ENCODE measurements around the gene RALGAPA2. TPM values are rescaled to one million over a fixed set of nuclear protein-coding genes. Genes with fewer than 3 reads are reported as not detected.

The RALGAPA2 gene
- polyA plus RNA-seq, 1 donor from 2014 or later = 21.8 TPM

DNA sequence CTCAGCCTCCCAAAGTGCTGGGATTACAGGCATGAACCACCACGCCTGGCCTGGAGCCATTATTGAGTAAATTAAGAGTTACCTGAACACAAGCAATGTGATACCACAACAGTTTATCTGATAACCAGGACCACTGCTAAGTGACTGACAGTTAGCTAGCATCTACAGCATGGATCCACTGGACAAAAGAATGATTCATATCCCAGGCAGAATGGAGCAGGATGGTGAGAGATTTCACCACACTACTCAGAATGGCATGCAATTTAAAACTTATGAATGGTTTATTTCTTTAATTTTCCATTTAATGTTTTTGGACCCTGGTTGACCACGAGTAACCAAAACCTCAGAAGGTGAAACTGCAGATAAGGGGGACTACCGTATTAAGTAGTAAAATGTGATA is 48.6 kb downstream of the RALGAPA2 start:
- Histone ChIP-seq H3K4me3 (ENCODE audit: low read length) (no peak overlapping the region), H3K27me3 (ENCODE audit: insufficient read depth, low read depth, low read length) (no peaks in the 10 kb centered on the region), H3K9me2 (ENCODE audit: insufficient read depth, low read length) (no peaks in the 10 kb centered on the region), H3K27ac (ENCODE audit: low read length) (no peak overlapping the region), H3K36me3 (ENCODE audit: insufficient read depth, low read length) (no peaks in the 10 kb centered on the region), H3K9me3 (ENCODE audit: low read length) (no peaks in the 10 kb centered on the region), H3K4me2 (ENCODE audit: low read length) (no peak overlapping the region), H3F3A (ENCODE audit: insufficient read depth, low read length, poor library complexity, severe bottlenecking) (no peaks in the 10 kb centered on the region), H2AFZ (ENCODE audit: low read depth, low read length) (no peak overlapping the region), H3K79me2 (replicated peaks; ENCODE audit: insufficient read depth, low read length) (no peaks in the 10 kb centered on the region), H4K20me1 (ENCODE audit: insufficient read depth) (no peaks in the 10 kb centered on the region), H3K9ac (ENCODE audit: low read length) (no peak overlapping the region)
- TF ChIP-seq EZH2 (IDR thresholded peaks at IDR 0.05; ENCODE audit: borderline replicate concordance, insufficient read depth, low read length, poor library complexity, severe bottlenecking) = no peak
- no peak for TF ChIP-seq REST (IDR thresholded peaks at IDR 0.05; ENCODE audit: borderline replicate concordance)
- no peak for TF ChIP-seq RAD21 (conservative IDR thresholded peaks at IDR 0.05)
- no peak for TF ChIP-seq EP300 (conservative IDR thresholded peaks at IDR 0.05; ENCODE audit: poor library complexity, severe bottlenecking)

GRCh38 chr20:20658871-20659431 is 53.5 kb downstream of the RALGAPA2 start:
- no peaks in the 10 kb centered on the region for H3K9me2 ChIP-seq (ENCODE audit: insufficient read depth, low read length)
- H3K9ac ChIP-seq (ENCODE audit: low read length) = no peak overlapping the region
- no peak overlapping the region for H3K4me2 ChIP-seq (ENCODE audit: low read length)
- H3K4me3 ChIP-seq (ENCODE audit: low read length) = no peak overlapping the region
- TF ChIP-seq RAD21 (conservative IDR thresholded peaks at IDR 0.05) (no peak), MXI1 (conservative IDR thresholded peaks at IDR 0.05; ENCODE audit: poor library complexity, severe bottlenecking) (no peak), EZH2 (IDR thresholded peaks at IDR 0.05; ENCODE audit: borderline replicate concordance, insufficient read depth, low read length, poor library complexity, severe bottlenecking) (no peak), SMC3 (conservative IDR thresholded peaks at IDR 0.05; ENCODE audit: poor library complexity) (no peak), REST (IDR thresholded peaks at IDR 0.05; ENCODE audit: borderline replicate concordance) (no peak), TAF1 (IDR thresholded peaks at IDR 0.05; ENCODE audit: low read depth) (no peak), EP300 (conservative IDR thresholded peaks at IDR 0.05; ENCODE audit: poor library complexity, severe bottlenecking) (no peak), POLR2AphosphoS5 (IDR thresholded peaks at IDR 0.05) (no peak)
- TF ChIP-seq, protein P1, sequence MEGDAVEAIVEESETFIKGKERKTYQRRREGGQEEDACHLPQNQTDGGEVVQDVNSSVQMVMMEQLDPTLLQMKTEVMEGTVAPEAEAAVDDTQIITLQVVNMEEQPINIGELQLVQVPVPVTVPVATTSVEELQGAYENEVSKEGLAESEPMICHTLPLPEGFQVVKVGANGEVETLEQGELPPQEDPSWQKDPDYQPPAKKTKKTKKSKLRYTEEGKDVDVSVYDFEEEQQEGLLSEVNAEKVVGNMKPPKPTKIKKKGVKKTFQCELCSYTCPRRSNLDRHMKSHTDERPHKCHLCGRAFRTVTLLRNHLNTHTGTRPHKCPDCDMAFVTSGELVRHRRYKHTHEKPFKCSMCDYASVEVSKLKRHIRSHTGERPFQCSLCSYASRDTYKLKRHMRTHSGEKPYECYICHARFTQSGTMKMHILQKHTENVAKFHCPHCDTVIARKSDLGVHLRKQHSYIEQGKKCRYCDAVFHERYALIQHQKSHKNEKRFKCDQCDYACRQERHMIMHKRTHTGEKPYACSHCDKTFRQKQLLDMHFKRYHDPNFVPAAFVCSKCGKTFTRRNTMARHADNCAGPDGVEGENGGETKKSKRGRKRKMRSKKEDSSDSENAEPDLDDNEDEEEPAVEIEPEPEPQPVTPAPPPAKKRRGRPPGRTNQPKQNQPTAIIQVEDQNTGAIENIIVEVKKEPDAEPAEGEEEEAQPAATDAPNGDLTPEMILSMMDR (IDR thresholded peaks at IDR 0.05; ENCODE audit: poor library complexity, severe bottlenecking) = no peak
- H2AFZ ChIP-seq (ENCODE audit: low read depth, low read length) = no peak overlapping the region
- no peaks in the 10 kb centered on the region for H4K20me1 ChIP-seq (ENCODE audit: insufficient read depth)
- no peaks in the 10 kb centered on the region for H3K36me3 ChIP-seq (ENCODE audit: insufficient read depth, low read length)
- no peaks in the 10 kb centered on the region for H3K9me3 ChIP-seq (ENCODE audit: low read length)
- no peaks in the 10 kb centered on the region for H3F3A ChIP-seq (ENCODE audit: insufficient read depth, low read length, poor library complexity, severe bottlenecking)
- H3K27me3 ChIP-seq (ENCODE audit: insufficient read depth, low read depth, low read length) = no peaks in the 10 kb centered on the region
- no peaks in the 10 kb centered on the region for H3K79me2 ChIP-seq (replicated peaks; ENCODE audit: insufficient read depth, low read length)
- no peak overlapping the region for H3K27ac ChIP-seq (ENCODE audit: low read length)

All from neural cell (in vitro differentiated cells).